Uterus (tissue), 4 donors: ENCODE results near the gene ABCG1. TPM values are rescaled to one million over a fixed set of nuclear protein-coding genes. Genes with fewer than 3 reads are reported as not detected.
A peak's percentile ranks its signal among the peaks of the same experiment; 100 is the strongest.

Experiments used
- DNase-seq, 2 donors: peaks; one replicate each; pipeline ENCODE4 v3.0.0-alpha.2; 2019 to 2020
- H3K27ac ChIP-seq, 2 donors: fragments of 200-600 bp; sonication (generic); 1 replicate in 1 of 2; 2 replicates in 1 of 2; pipeline ENCODE4 v1.5.1; 2016 to 2018
- H3K27me3 ChIP-seq, 2 donors: fragments of 200-600 bp; sonication (generic); one replicate each; pipeline ENCODE4 v1.5.1; 2018 to 2019; ENCODE audit warnings: control low read depth in 1 of 2
- H3K36me3 ChIP-seq, 2 donors: fragments of 200-600 bp; sonication (generic); one replicate each; pipeline ENCODE4 v1.5.1; 2019; ENCODE audit warnings: control low read depth in 1 of 2
- H3K4me1 ChIP-seq, 2 donors: fragments of 200-600 bp; sonication (generic); one replicate each; pipeline ENCODE4 v1.5.1; 2018 to 2019; ENCODE audit warnings: control low read depth in 1 of 2
- H3K4me3 ChIP-seq, 2 donors: fragments of 200-600 bp; sonication (generic); 1 replicate in 1 of 2; 2 replicates in 1 of 2; pipeline ENCODE4 v1.5.1; 2018 to 2019; ENCODE audit warnings: mild to moderate bottlenecking in 1 of 2
- H3K9me3 ChIP-seq, 2 donors: fragments of 200-600 bp; sonication (generic); one replicate each; pipeline ENCODE4 v1.5.1; 2019; ENCODE audit warnings: control low read depth in 1 of 2
- CTCF ChIP-seq, 4 experiments: fragments of 200-600 bp in 2 of 4; fragments of 450-650 bp in 2 of 4; sonication (generic) in 2 of 4; IDR thresholded peaks; one replicate each; pipeline ENCODE4 v1.5.1; 2016 to 2019; ENCODE audit warnings: antibody characterized with exemption in 4 of 4, mild to moderate bottlenecking in 2 of 4, moderate library complexity in 1 of 4
- POLR2A ChIP-seq, 2 donors: fragments of 450-650 bp; IDR thresholded peaks; one replicate each; pipeline ENCODE4 v1.6.1; 2016; ENCODE audit warnings: antibody characterized with exemption in 2 of 2, mild to moderate bottlenecking in 1 of 2, moderate library complexity in 1 of 2
- intact Hi-C: fragments of 100-400 bp; cut with DNase I; formaldehyde crosslinking; loops from one replicate; pipeline ENCODE4 v1.15.1; 2023; ENCODE audit warnings: low total_unique reads
- total RNA-seq, 4 donors: library from RNA; depleted of rRNA in 3 of 4; stranded (reverse); fragments of >200 nt in 3 of 4; gene quantifications; one replicate each; pipeline versions ENCODE4 v1.1.0 to v1.2.4, GENCODE V29; 2014 to 2023
- donor health status: DM: yes; HTN: yes; CAD: no.

ABCG1 gene
- total RNA-seq, 4 donors from 2014 or later, result 11.8 to 51.7 (median 18.4) TPM

- H3K4me3 ChIP-seq, result no peak within 1 kb of the TSS
- H3K27ac ChIP-seq, result no peak within 1 kb of the TSS
These were observed 96.5 kb downstream of the ABCG1 start, which contains the start of gene TFF3 for GRCh38 chr21:42315296-42315891. Gene TFF3 (minus strand): TSS chr21:42315409. CDS start chr21:42315374, 35 bp downstream.

GRCh38 chr21:42316891-42317290 lies 98.0 kb downstream of the ABCG1 start:
- intact Hi-C loops, result no loop called here
- H3K4me1 ChIP-seq, result no peaks in the 10 kb centered on the region
- H3K36me3 ChIP-seq, result no peaks in the 10 kb centered on the region
- H3K9me3 ChIP-seq, result no peaks in the 10 kb centered on the region
- no peak overlapping the region for H3K27ac ChIP-seq
- H3K27me3 ChIP-seq, result no peaks in the 10 kb centered on the region
- TF ChIP-seq POLR2A (IDR thresholded peaks at IDR 0.05) (no peak), CTCF (IDR thresholded peaks at IDR 0.05) (no peak)
- peak in 1 of 2 donors; percentile 6 for DNase-seq
- H3K4me3 ChIP-seq, result no peak overlapping the region

More at GRCh38 chr21:42315296-42315891, 96.5 kb downstream of the ABCG1 start, which contains the start of gene TFF3:
- no peaks in the 10 kb centered on the region for H3K9me3 ChIP-seq
- intact Hi-C loops, result no loop called here
- H3K36me3 ChIP-seq, result no peaks in the 10 kb centered on the region
- TF ChIP-seq CTCF (IDR thresholded peaks at IDR 0.05) (no peak), POLR2A (IDR thresholded peaks at IDR 0.05) (no peak)
- H3K4me1 ChIP-seq, result no peaks in the 10 kb centered on the region
- H3K27me3 ChIP-seq, result no peaks in the 10 kb centered on the region
- DNase-seq, result peak in 1 of 2 donors; percentile 23

- DNase-seq, result peak in 1 of 2 donors; percentile 3
- TF ChIP-seq CTCF (IDR thresholded peaks at IDR 0.05) (no peak), POLR2A (IDR thresholded peaks at IDR 0.05) (no peak)
- no peaks in the 10 kb centered on the region for H3K9me3 ChIP-seq
- no peaks in the 10 kb centered on the region for H3K27me3 ChIP-seq
- no peaks in the 10 kb centered on the region for H3K4me1 ChIP-seq
- no peaks in the 10 kb centered on the region for H3K36me3 ChIP-seq
- intact Hi-C loops, result no loop called here
- no peak overlapping the region for H3K27ac ChIP-seq
- no peak overlapping the region for H3K4me3 ChIP-seq
These were observed 98.4 kb downstream of the ABCG1 start for GRCh38 chr21:42317341-42317741.

GRCh38 chr21:42317826-42318746 lies 99.1 kb downstream of the ABCG1 start:
- Histone ChIP-seq H3K27ac (no peak overlapping the region), H3K4me1 (no peaks in the 10 kb centered on the region), H3K36me3 (no peaks in the 10 kb centered on the region), H3K4me3 (no peak overlapping the region), H3K9me3 (no peaks in the 10 kb centered on the region), H3K27me3 (no peaks in the 10 kb centered on the region)
- DNase-seq, result peak in 1 of 2 donors; percentile 4
- no peak for TF ChIP-seq CTCF (IDR thresholded peaks at IDR 0.05)
- no peak for TF ChIP-seq POLR2A (IDR thresholded peaks at IDR 0.05)
- intact Hi-C loops, result no loop called here

- Histone ChIP-seq H3K36me3 (no peaks in the 10 kb centered on the region), H3K4me3 (no peak overlapping the region), H3K4me1 (no peaks in the 10 kb centered on the region), H3K27ac (no peak overlapping the region), H3K9me3 (no peaks in the 10 kb centered on the region), H3K27me3 (no peaks in the 10 kb centered on the region)
- no peak for TF ChIP-seq CTCF (IDR thresholded peaks at IDR 0.05)
- no peak for TF ChIP-seq POLR2A (IDR thresholded peaks at IDR 0.05)
- peak in 1 of 2 donors; percentile 0 for DNase-seq
- intact Hi-C loops, result no loop called here
These were observed 100.4 kb downstream of the ABCG1 start for GRCh38 chr21:42319376-42319775.
